Measurements from ENCODE around the gene CBX6. TPM values are rescaled to one million over a fixed set of nuclear protein-coding genes. Genes with fewer than 3 reads are reported as not detected.
"Not testable (repeated sequence)": the region's sequence is repeated elsewhere in the genome, so short reads cannot be mapped to it uniquely, and the experiment has no call there.

CBX6 gene
- total RNA-seq, 3 donors from 2014 or later (not counting 1 experiment from before 2014, with no cell fraction given) = 68.0 to 81.5 (median 75.7) TPM

GRCh38 chr22:38919631-38920190 is 47.7 kb upstream of the CBX6 start:
- no peak overlapping the region for H3K4me3 Mint-ChIP-seq
- peaks cover 25 to 31% of the 10 kb centered on the region in 2 donors for H3K27me3 Mint-ChIP-seq (ENCODE audit: low read depth in 2 of 2)
- 100% methylated on average over 1 of the region's 1 CpG for WGBS (ENCODE audit: insufficient coverage)
- Histone ChIP-seq H3K27ac (ENCODE audit: low read length) (no peak overlapping the region), H3K9me3 (ENCODE audit: control insufficient read depth, insufficient read depth, low read length) (no peaks in the 10 kb centered on the region), H3K27me3 (ENCODE audit: control insufficient read depth, insufficient read depth, low read length) (peaks cover 7% of the 10 kb centered on the region), H3K36me3 (ENCODE audit: control insufficient read depth, insufficient read depth, low read length) (no peaks in the 10 kb centered on the region), H3K4me1 (ENCODE audit: control insufficient read depth, insufficient read depth, low read length) (no peaks in the 10 kb centered on the region), H3K4me3 (ENCODE audit: low read length) (no peak overlapping the region)
- ATAC-seq (no peak), DNase-seq (no peak)
- no peaks in the 10 kb centered on the region for H3K4me1 Mint-ChIP-seq
- intact Hi-C loops (cut with micrococcal nuclease) = no loop called here
- TF ChIP-seq CTCF (IDR thresholded peaks at IDR 0.05) = no peak
- H3K9me3 Mint-ChIP-seq = no peaks in the 10 kb centered on the region
- H3K27ac Mint-ChIP-seq = no peak overlapping the region
- H3K36me3 Mint-ChIP-seq = no peaks in the 10 kb centered on the region

- no peak for ATAC-seq
- H3K36me3 ChIP-seq (ENCODE audit: control insufficient read depth, insufficient read depth, low read length) = no peaks in the 10 kb centered on the region
- Mint-ChIP-seq H3K36me3 (no peaks in the 10 kb centered on the region), H3K27ac (no peak overlapping the region), H3K9me3 (no peaks in the 10 kb centered on the region), H3K4me1 (no peaks in the 10 kb centered on the region), H3K4me3 (no peak overlapping the region), H3K27me3 (ENCODE audit: low read depth in 2 of 2) (peaks cover 33 to 43% of the 10 kb centered on the region in 2 donors)
- no peak for DNase-seq
- H3K9me3 ChIP-seq (ENCODE audit: control insufficient read depth, insufficient read depth, low read length) = no peaks in the 10 kb centered on the region
- intact Hi-C loops (cut with micrococcal nuclease) = no loop called here
- H3K27ac ChIP-seq (ENCODE audit: low read length) = no peak overlapping the region
- H3K4me1 ChIP-seq (ENCODE audit: control insufficient read depth, insufficient read depth, low read length) = no peaks in the 10 kb centered on the region
- peaks cover 4% of the 10 kb centered on the region for H3K27me3 ChIP-seq (ENCODE audit: control insufficient read depth, insufficient read depth, low read length)
- H3K4me3 ChIP-seq (ENCODE audit: low read length) = no peak overlapping the region
- no CpG with 5 or more reads among the region's 1 CpG for WGBS (ENCODE audit: insufficient coverage)
- no peak for TF ChIP-seq CTCF (IDR thresholded peaks at IDR 0.05)
Measured at GRCh38 chr22:38911434-38911833, 39.4 kb upstream of the CBX6 start.

- Mint-ChIP-seq H3K4me3 (no peak overlapping the region), H3K36me3 (no peaks in the 10 kb centered on the region), H3K9me3 (no peaks in the 10 kb centered on the region), H3K27me3 (ENCODE audit: low read depth in 2 of 2) (peaks cover 29 to 43% of the 10 kb centered on the region in 2 donors), H3K27ac (no peak overlapping the region), H3K4me1 (no peaks in the 10 kb centered on the region)
- peaks cover 4% of the 10 kb centered on the region for H3K27me3 ChIP-seq (ENCODE audit: control insufficient read depth, insufficient read depth, low read length)
- no peak for DNase-seq
- H3K27ac ChIP-seq (ENCODE audit: low read length) = no peak overlapping the region
- H3K4me3 ChIP-seq (ENCODE audit: low read length) = no peak overlapping the region
- no peak for ATAC-seq
- TF ChIP-seq CTCF (IDR thresholded peaks at IDR 0.05) = no peak
- intact Hi-C loops (cut with micrococcal nuclease) = no loop called here
- H3K9me3 ChIP-seq (ENCODE audit: control insufficient read depth, insufficient read depth, low read length) = peaks cover 3% of the 10 kb centered on the region
- whole genome bisulfite sequencing (ENCODE audit: insufficient coverage) = 96% methylated on average over 2 of the region's 2 CpGs
- H3K4me1 ChIP-seq (ENCODE audit: control insufficient read depth, insufficient read depth, low read length) = no peaks in the 10 kb centered on the region
- no peaks in the 10 kb centered on the region for H3K36me3 ChIP-seq (ENCODE audit: control insufficient read depth, insufficient read depth, low read length)
Measured at GRCh38 chr22:38907767-38908166, 35.8 kb upstream of the CBX6 start.

- Histone ChIP-seq H3K4me3 (ENCODE audit: low read length) (no peak overlapping the region), H3K36me3 (ENCODE audit: control insufficient read depth, insufficient read depth, low read length) (no peaks in the 10 kb centered on the region), H3K27me3 (ENCODE audit: control insufficient read depth, insufficient read depth, low read length) (peaks cover 4% of the 10 kb centered on the region), H3K9me3 (ENCODE audit: control insufficient read depth, insufficient read depth, low read length) (peaks cover 3% of the 10 kb centered on the region), H3K27ac (ENCODE audit: low read length) (no peak overlapping the region), H3K4me1 (ENCODE audit: control insufficient read depth, insufficient read depth, low read length) (no peaks in the 10 kb centered on the region)
- H3K36me3 Mint-ChIP-seq = no peaks in the 10 kb centered on the region
- peaks cover 1 to 4% of the 10 kb centered on the region in 2 donors for H3K4me1 Mint-ChIP-seq
- no peaks in the 10 kb centered on the region for H3K9me3 Mint-ChIP-seq
- no peak overlapping the region for H3K27ac Mint-ChIP-seq
- ATAC-seq (no peak), DNase-seq (no peak)
- WGBS (ENCODE audit: insufficient coverage) = 91% methylated on average over 2 of the region's 3 CpGs
- intact Hi-C loops (cut with micrococcal nuclease) = no loop called here
- peaks cover 30 to 38% of the 10 kb centered on the region in 2 donors for H3K27me3 Mint-ChIP-seq (ENCODE audit: low read depth in 2 of 2)
- H3K4me3 Mint-ChIP-seq = no peak overlapping the region
- no peak for TF ChIP-seq CTCF (IDR thresholded peaks at IDR 0.05)
Measured at GRCh38 chr22:38906052-38906451, 34.0 kb upstream of the CBX6 start.

- H3K27me3 ChIP-seq (ENCODE audit: control insufficient read depth, insufficient read depth, low read length); H3K4me1 Mint-ChIP-seq; H3K4me3 Mint-ChIP-seq; H3K27ac Mint-ChIP-seq; H3K9me3 ChIP-seq (ENCODE audit: control insufficient read depth, insufficient read depth, low read length); intact Hi-C loops (cut with micrococcal nuclease); ATAC-seq; H3K36me3 Mint-ChIP-seq; H3K36me3 ChIP-seq (ENCODE audit: control insufficient read depth, insufficient read depth, low read length); H3K27ac ChIP-seq (ENCODE audit: low read length); DNase-seq; H3K4me1 ChIP-seq (ENCODE audit: control insufficient read depth, insufficient read depth, low read length); H3K4me3 ChIP-seq (ENCODE audit: low read length); H3K9me3 Mint-ChIP-seq: not testable (repeated sequence)
- H3K27me3 Mint-ChIP-seq (ENCODE audit: low read depth in 2 of 2) = peaks cover 27 to 36% of the 10 kb centered on the region in 2 donors
- WGBS (ENCODE audit: insufficient coverage) = 71% methylated on average over 5 of the region's 5 CpGs
Measured at GRCh38 chr22:38904052-38904617, 32.1 kb upstream of the CBX6 start.
